ENCODE measurements around the gene GULP1. TPM values are rescaled to one million over a fixed set of nuclear protein-coding genes. Genes with fewer than 3 reads are reported as not detected.

GULP1 gene
- total and polyA plus RNA-seq, 2 of the 4 experiments (the other 2 are of a cell fraction), result 24.4 to 40.1 TPM

DNA sequence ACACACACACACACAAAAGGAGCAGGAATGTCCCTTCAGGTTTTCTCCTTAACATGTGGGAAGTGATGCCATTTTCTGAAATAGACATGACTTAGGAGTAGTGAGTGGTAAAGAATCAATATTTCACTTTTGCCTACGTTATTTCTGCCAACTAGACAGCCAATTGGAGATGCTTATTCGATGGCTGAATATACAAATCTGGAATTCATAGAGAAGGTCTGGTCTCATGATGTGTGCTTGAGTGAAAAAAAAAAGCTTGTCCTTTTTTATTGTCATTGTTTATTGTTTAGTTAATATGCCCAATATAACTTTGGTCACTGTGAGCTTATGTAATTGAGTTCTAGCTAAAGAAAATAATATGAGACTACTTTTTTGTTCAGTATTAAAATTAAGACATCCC is 284.3 kb downstream of the GULP1 start:
- Histone ChIP-seq H3K4me3 (ENCODE audit: insufficient read depth, low read depth, low read length) (no peak overlapping the region), H2BK20ac (ENCODE audit: low read depth, low read length) (no peak overlapping the region), H3K4ac (ENCODE audit: low read depth, low read length) (no peak overlapping the region), H4K8ac (ENCODE audit: low read depth in 2 of 2, low read length in 2 of 2) (no peak overlapping the region), H3K18ac (ENCODE audit: low read depth, low read length) (no peak overlapping the region), H2BK5ac (ENCODE audit: low read depth, low read length, poor library complexity, severe bottlenecking) (no peak overlapping the region), H3K27ac (ENCODE audit: insufficient read depth, low read length) (no peak overlapping the region), H3K23ac (ENCODE audit: low read depth, low read length) (no peak overlapping the region), H4K91ac (ENCODE audit: insufficient read depth, low read depth, low read length) (no peak overlapping the region), H3K36me3 (ENCODE audit: control insufficient read depth, insufficient read depth, low read length) (no peaks in the 10 kb centered on the region), H3K14ac (replicated peaks; ENCODE audit: low read depth, low read length) (no peak overlapping the region), H2AK9ac (replicated peaks; ENCODE audit: low read depth, low read length, poor library complexity) (no peak overlapping the region), H3K9me1 (ENCODE audit: insufficient read depth, low read length) (no peaks in the 10 kb centered on the region), H3K9me3 (ENCODE audit: control insufficient read depth, insufficient read depth, low read length) (no peaks in the 10 kb centered on the region), H3K27me3 (ENCODE audit: control insufficient read depth, insufficient read depth, low read length) (no peaks in the 10 kb centered on the region), H2BK120ac (ENCODE audit: low read depth, low read length) (no peak overlapping the region), H3K56ac (ENCODE audit: extremely low read depth, insufficient read depth, low read length) (no peak overlapping the region), H2AK5ac (ENCODE audit: low read depth, low read length) (no peak overlapping the region), H2AFZ (replicated peaks; ENCODE audit: low read length, poor library complexity) (no peak overlapping the region), H3K4me2 (ENCODE audit: low read depth, low read length) (no peak overlapping the region), H2BK15ac (ENCODE audit: low read depth, low read length) (no peak overlapping the region), H3K4me1 (ENCODE audit: control insufficient read depth, insufficient read depth, low read length) (no peaks in the 10 kb centered on the region), H3K9ac (ENCODE audit: low read depth, low read length) (no peak overlapping the region), H3K79me1 (ENCODE audit: low read depth in 1 of 2, low read length in 2 of 2) (no peaks in the 10 kb centered on the region), H4K5ac (ENCODE audit: low read depth, low read length) (no peak overlapping the region), H4K20me1 (ENCODE audit: insufficient read depth, low read length) (no peaks in the 10 kb centered on the region)
- dilution Hi-C loops (cut with HindIII; ENCODE audit: low sequenced_read_pairs, unreplicated experiment) (no loop called here), in situ Hi-C loops (cut with MboI; ENCODE audit: low sequenced_read_pairs) (no loop called here), intact Hi-C loops (cut with micrococcal nuclease) (loop anchor here (5.0 kb wide), 1 partner anchor 34 kb away; no protein-coding TSS in a partner anchor)
- DNase-seq, result no peak
- ChIA-PET POLR2A (ENCODE audit: unreplicated experiment) (no interaction called here), CTCF (interaction anchor here (0.7 kb wide), 1 partner anchor 741 kb away, joined by 3 read pairs; no protein-coding TSS in a partner anchor)
- BruUV-seq (replicated peaks), result no TSS peak
- ATAC-seq (ENCODE audit: low read depth), result no peak
- TF ChIP-seq POLR2A (IDR thresholded peaks at IDR 0.05; ENCODE audit: low read depth, low read length) (no peak), CHD1 (IDR thresholded peaks at IDR 0.05; ENCODE audit: low read depth, low read length) (no peak), NFE2L2 (IDR thresholded peaks at IDR 0.05; ENCODE audit: low read depth, low read length) (no peak), RFX5 (IDR thresholded peaks at IDR 0.05; ENCODE audit: low read depth, low read length) (no peak), RCOR1 (IDR thresholded peaks at IDR 0.05; ENCODE audit: insufficient replicate concordance, low read length) (no peak)
- TF ChIP-seq, protein P1, sequence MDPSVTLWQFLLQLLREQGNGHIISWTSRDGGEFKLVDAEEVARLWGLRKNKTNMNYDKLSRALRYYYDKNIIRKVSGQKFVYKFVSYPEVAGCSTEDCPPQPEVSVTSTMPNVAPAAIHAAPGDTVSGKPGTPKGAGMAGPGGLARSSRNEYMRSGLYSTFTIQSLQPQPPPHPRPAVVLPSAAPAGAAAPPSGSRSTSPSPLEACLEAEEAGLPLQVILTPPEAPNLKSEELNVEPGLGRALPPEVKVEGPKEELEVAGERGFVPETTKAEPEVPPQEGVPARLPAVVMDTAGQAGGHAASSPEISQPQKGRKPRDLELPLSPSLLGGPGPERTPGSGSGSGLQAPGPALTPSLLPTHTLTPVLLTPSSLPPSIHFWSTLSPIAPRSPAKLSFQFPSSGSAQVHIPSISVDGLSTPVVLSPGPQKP (IDR thresholded peaks at IDR 0.05; ENCODE audit: borderline replicate concordance, low read depth, low read length), result no peak
- TF ChIP-seq, protein P2, sequence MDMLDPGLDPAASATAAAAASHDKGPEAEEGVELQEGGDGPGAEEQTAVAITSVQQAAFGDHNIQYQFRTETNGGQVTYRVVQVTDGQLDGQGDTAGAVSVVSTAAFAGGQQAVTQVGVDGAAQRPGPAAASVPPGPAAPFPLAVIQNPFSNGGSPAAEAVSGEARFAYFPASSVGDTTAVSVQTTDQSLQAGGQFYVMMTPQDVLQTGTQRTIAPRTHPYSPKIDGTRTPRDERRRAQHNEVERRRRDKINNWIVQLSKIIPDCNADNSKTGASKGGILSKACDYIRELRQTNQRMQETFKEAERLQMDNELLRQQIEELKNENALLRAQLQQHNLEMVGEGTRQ (IDR thresholded peaks at IDR 0.05; ENCODE audit: low read depth, low read length), result no peak
- no CpG with 5 or more reads among the region's 2 CpGs for WGBS, 2 experiments (ENCODE audit: extremely low coverage in 2 of 2, insufficient read length in 1 of 2)
